Measurements from ENCODE around the gene PNMA1.

Gene PNMA1

DNA sequence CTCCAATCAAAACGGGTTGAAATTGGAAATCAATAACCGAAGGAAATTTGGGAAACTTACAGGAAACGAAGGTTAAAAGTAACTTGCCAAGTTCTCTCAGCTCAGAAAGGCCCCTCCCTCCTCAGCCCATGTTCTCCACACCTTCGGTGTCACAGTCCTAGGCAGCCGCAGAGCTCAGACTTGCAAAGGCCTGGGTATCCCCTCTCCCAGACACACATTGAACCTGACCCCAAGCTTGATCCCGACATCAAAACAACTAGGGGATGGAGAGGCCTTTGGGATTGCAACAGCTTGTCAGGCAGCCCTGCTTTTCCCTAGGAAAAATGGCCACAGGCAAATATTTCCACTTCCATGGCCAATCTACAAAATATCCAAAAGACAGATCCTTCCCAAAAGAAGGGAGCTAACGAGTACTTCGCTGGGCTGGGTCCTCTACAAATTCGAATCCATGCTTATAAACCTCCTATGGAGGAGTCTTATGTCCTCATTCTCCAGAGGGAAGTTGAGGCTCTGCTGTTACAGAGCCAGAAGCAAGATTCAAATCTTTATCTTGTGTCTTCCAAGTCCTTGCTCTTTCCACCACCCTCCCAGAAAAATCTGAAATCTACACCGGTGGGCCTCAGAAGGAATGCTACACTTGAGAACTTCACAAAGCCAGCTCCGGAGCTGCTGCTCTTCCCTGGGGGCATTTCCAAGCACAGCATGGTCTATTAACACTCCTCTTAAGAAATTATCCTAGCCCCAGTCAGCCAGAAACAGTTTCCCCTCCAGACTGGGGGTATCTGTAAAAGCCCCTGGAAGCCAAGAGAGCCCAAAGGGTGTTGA, 35.7 kb upstream of the PNMA1 start:
- no peak overlapping the region for H3K4me3 ChIP-seq (ENCODE audit: low read depth, low read length)
- no peak for TF ChIP-seq CTCF (IDR thresholded peaks at IDR 0.05; ENCODE audit: borderline replicate concordance, insufficient read depth, low read depth, low read length)

- TF ChIP-seq CTCF (IDR thresholded peaks at IDR 0.05; ENCODE audit: borderline replicate concordance, insufficient read depth, low read depth, low read length) = no peak
- H3K4me3 ChIP-seq (ENCODE audit: low read depth, low read length) = no peak overlapping the region
These were observed 34.7 kb upstream of the PNMA1 start for GRCh38 chr14:73748858-73749357.

- H3K4me3 ChIP-seq (ENCODE audit: low read depth, low read length) = no peak overlapping the region
- TF ChIP-seq CTCF (IDR thresholded peaks at IDR 0.05; ENCODE audit: borderline replicate concordance, insufficient read depth, low read depth, low read length) = no peak
These were observed 33.4 kb upstream of the PNMA1 start for GRCh38 chr14:73747379-73748211.

DNA sequence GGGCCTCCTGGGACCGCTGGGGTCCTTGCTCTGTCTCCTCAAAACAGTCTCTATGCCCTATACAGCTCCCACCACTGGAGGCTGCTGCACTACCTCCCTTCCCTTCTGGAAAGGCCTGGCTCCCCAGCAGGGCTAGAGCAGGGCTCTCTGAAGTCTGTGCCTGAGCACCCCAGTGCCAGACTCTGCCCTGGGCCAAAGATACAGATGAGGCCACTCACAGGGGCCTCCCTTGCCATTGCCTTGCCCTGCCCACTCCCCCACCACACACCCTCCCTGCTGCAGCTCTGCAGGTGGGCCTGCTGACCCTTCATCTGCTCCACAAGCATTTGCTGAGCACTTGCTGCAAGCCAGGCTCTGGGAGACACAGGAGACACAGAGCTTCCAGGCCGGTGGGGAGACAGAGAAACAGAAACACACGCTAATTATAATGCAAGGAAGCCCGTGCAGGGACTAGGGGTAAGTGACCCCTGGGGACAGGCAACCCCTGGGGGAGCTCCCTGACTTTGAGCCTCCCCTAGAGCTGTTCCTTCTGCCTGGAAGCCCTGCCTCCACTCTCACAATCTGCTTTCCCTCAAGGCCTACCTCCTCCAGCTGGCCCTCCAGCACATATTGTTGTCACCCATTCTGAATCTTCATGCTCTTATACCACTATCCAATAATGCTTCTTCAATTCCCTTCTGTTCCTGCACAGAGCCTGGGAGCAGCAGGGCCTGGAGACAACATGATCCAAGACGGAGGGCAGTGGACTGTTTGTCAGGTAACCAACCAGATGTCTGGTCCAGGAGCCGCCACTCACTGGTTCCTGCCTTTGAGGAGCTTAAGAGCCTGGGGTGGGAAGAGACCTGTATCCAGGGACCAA, 32.6 kb upstream of the PNMA1 start:
- no peak overlapping the region for H3K4me3 ChIP-seq (ENCODE audit: low read depth, low read length)
- TF ChIP-seq CTCF (IDR thresholded peaks at IDR 0.05; ENCODE audit: borderline replicate concordance, insufficient read depth, low read depth, low read length) = 0 out of 2 replicates have a peak, but pooled peaks have one; percentile 14

DNA sequence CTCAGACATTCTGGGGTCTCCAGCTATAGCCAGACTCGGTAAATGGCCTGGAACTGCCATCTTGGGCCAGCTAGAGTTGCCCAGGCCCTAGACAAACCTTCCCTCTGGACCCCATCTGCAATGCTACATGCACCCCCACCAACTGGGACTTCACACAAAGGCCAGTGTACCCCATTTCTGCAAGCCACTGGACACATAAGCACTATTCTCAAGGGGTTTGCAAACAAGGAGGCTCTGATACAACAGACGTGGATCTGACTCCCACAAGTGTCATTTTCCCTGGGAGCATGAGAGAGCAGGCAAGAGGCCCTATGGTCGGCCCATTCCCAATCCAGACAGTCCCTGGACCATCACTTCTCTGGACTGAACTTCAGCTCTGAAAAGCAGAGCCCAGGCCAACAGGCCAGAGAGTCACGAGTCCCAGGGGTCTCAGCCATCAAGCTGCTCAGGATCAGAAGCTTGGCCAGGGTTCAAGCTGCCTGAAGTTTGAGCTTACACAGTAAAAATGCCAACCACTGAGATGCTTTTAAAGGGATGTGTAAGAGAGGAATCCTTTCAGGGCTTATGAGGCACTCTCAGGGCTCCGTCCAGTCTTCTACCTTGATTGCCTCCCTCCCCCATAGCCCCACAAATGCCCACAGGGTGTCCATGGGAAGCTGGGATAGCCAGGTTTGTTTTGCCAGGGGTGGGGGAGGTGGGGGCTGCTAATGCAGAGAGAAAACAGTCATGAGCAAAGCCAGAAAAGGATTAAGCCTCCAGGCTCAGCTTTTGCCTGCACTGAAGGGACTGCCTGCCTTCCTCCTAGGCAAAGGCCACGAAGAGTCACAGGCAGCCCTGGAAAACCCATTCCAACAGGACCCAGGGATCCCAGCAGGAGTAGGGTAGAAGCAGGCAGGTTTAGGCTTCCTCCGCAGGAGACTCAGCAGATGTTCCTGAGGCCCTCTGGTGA, 31.7 kb upstream of the PNMA1 start:
- H3K4me3 ChIP-seq (ENCODE audit: low read depth, low read length) = no peak overlapping the region
- no peak for TF ChIP-seq CTCF (IDR thresholded peaks at IDR 0.05; ENCODE audit: borderline replicate concordance, insufficient read depth, low read depth, low read length)
